NCI-H446 treated with DMSO at 0.1 percent for 48 hours (cell line): ENCODE data around the gene NUTF2.
"Not testable (repeated sequence)": the region's sequence is repeated elsewhere in the genome, so short reads cannot be mapped to it uniquely, and the experiment has no call there.

ENCODE experiments used
- DNase-seq: peaks from one replicate; lab custom pipeline; 2025; lab: John Stamatoyannopoulos, UW

The NUTF2 gene

GRCh38 chr16:67864044-67864443, 17.3 kb downstream of the NUTF2 start:
- DNase-seq = not testable (repeated sequence)

GRCh38 chr16:67864594-67864993, 17.9 kb downstream of the NUTF2 start:
- DNase-seq = no peak

- DNase-seq = no peak
These were observed 18.6 kb downstream of the NUTF2 start for GRCh38 chr16:67865318-67865717.

- no peak for DNase-seq
These were observed 21.6 kb downstream of the NUTF2 start for GRCh38 chr16:67868290-67868689.

- DNase-seq = no peak
These were observed 22.9 kb downstream of the NUTF2 start for GRCh38 chr16:67869653-67870052.

GRCh38 chr16:67871256-67871655, 24.5 kb downstream of the NUTF2 start:
- no peak for DNase-seq

GRCh38 chr16:67872131-67872630, 25.4 kb downstream of the NUTF2 start:
- DNase-seq = no peak

GRCh38 chr16:67872631-67873434, 26.1 kb downstream of the NUTF2 start, which contains the start of gene EDC4:
TSS of gene EDC4 (plus strand) at chr16:67873052. CDS start at chr16:67873262, 210 bp downstream.
- peak; percentile 14 for DNase-seq

- DNase-seq = no peak
These were observed 27.0 kb downstream of the NUTF2 start for GRCh38 chr16:67873435-67874370.

- no peak for DNase-seq
These were observed 27.6 kb downstream of the NUTF2 start for GRCh38 chr16:67874372-67874771.

- DNase-seq = no peak
These were observed 30.3 kb downstream of the NUTF2 start for GRCh38 chr16:67877064-67877463.

GRCh38 chr16:67878232-67878631, 31.5 kb downstream of the NUTF2 start:
- no peak for DNase-seq

GRCh38 chr16:67878846-67879245, 32.1 kb downstream of the NUTF2 start:
- no peak for DNase-seq

GRCh38 chr16:67879462-67879861, 32.7 kb downstream of the NUTF2 start:
- DNase-seq = no peak

GRCh38 chr16:67879936-67880335, 33.2 kb downstream of the NUTF2 start:
- no peak for DNase-seq

- DNase-seq = no peak
These were observed 33.9 kb downstream of the NUTF2 start for GRCh38 chr16:67880584-67880983.

GRCh38 chr16:67881621-67882161, 35.0 kb downstream of the NUTF2 start:
- DNase-seq = no peak

GRCh38 chr16:67882374-67883145, 35.8 kb downstream of the NUTF2 start:
- DNase-seq = no peak

- no peak for DNase-seq
These were observed 36.6 kb downstream of the NUTF2 start for GRCh38 chr16:67883146-67883871.

GRCh38 chr16:67883872-67884261, 37.1 kb downstream of the NUTF2 start:
- no peak for DNase-seq

GRCh38 chr16:67884684-67885083, 38.0 kb downstream of the NUTF2 start, which contains the start of gene NRN1L:
TSS of gene NRN1L (plus strand) at chr16:67884885. CDS start at chr16:67884904, 19 bp downstream.
- DNase-seq = peak; percentile 59
